ENCODE results near the gene KRTAP12-3. TPM values are rescaled to one million over a fixed set of nuclear protein-coding genes. Genes with fewer than 3 reads are reported as not detected.

The KRTAP12-3 gene
- total RNA-seq, 1 donor from 2014 or later: not detected

DNA sequence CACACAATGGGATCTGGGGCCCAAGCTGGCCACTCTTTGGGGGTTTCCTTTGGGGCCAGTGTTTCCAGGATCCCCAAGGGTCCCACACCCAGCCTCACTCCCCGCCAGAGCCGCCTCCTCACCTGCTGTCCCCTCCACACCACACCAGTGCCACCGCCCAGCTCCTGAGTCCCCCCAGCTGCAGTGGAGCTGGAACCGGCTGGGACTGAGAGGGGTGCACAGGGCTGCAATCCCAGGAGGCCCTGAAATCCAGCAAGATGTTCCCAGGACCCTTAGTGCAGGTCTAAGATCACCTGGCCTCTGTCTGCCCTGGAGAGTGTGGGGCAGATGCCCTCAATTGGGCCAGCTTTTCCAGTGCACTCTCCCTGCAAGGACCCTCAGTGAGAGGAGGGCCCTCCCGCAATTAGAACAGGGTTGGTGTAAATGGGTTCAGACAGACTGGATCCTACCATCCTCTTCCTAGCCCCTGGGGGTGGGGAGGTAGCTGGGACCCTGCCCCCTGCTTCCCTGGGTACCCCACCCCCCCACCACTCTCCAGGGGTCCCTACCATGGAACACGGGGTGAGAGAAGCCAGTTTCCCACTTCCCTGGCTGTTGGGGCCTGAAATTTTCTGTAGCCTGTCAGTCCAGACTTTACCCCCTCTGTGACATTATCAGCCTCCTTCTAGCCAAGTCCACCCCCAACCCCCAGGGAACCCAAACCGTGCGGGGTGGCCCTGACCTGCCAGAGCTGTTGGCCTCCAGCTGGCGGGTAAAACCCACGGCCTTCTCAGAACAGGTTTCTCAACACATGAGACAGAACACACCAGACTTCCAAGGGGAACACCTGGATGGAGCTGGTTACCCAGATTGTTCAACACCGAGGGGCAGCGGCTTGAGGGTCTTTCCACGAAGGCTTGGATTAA is 46.3 kb downstream of the KRTAP12-3 start:
- no peak for ATAC-seq

DNA sequence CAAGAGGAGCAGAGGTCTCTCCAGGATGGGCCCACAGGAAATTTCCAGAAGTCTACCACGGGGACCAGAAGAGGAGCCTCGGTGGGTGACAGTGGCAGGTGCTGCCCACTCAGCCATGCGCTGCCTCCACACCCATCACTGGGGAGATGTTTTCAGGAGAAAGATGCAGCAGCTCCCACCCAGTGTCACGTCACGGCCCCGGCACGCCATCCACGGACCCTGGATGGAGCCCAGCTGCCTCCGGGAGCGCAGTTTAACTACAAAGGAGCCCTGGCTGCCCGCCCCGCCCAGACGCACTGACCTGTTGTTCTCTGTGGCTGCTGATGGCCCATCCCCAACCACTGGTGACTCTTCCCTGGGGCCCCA is 46.9 kb downstream of the KRTAP12-3 start:
- ATAC-seq: no peak

- no peak for ATAC-seq
Measured at GRCh38 chr21:44706026-44706705, 48.4 kb downstream of the KRTAP12-3 start.

GRCh38 chr21:44706706-44707581 is 49.2 kb downstream of the KRTAP12-3 start:
- no peak for ATAC-seq

Other genes starting within 250 kb of the KRTAP12-3 start
- 0.72 TPM for gene LRRC3, start 202.4 kb upstream of the KRTAP12-3 start, total RNA-seq
- not detected for gene KRTAP10-1, start 117.7 kb upstream of the KRTAP12-3 start, total RNA-seq
- not detected for gene KRTAP10-2, start 106.4 kb upstream of the KRTAP12-3 start, total RNA-seq
- not detected for gene KRTAP10-3, start 99.1 kb upstream of the KRTAP12-3 start, total RNA-seq
- gene KRTAP10-4, start 84.2 kb upstream of the KRTAP12-3 start, total RNA-seq: not detected
- not detected for gene KRTAP10-5, start 77.3 kb upstream of the KRTAP12-3 start, total RNA-seq
- gene KRTAP10-6, start 65.4 kb upstream of the KRTAP12-3 start, total RNA-seq: not detected
- gene KRTAP10-7, start 57.3 kb upstream of the KRTAP12-3 start, total RNA-seq: not detected
- gene KRTAP10-8, start 45.9 kb upstream of the KRTAP12-3 start, total RNA-seq: not detected
- gene KRTAP10-9, start 30.8 kb upstream of the KRTAP12-3 start, total RNA-seq: not detected
- not detected for gene KRTAP10-10, start 20.6 kb upstream of the KRTAP12-3 start, total RNA-seq
- gene KRTAP10-11, start 11.5 kb upstream of the KRTAP12-3 start, total RNA-seq: not detected
- gene KRTAP12-4, start 3.3 kb upstream of the KRTAP12-3 start, total RNA-seq: not detected
- not detected for gene KRTAP12-2, start 9.0 kb downstream of the KRTAP12-3 start, total RNA-seq
- gene KRTAP12-1, start 24.2 kb downstream of the KRTAP12-3 start, total RNA-seq: not detected
- not detected for gene KRTAP10-12, start 39.2 kb downstream of the KRTAP12-3 start, total RNA-seq
- 0.08 TPM for gene TSPEAR, start 53.6 kb downstream of the KRTAP12-3 start, total RNA-seq
- 35.8 TPM for gene UBE2G2, start 143.9 kb downstream of the KRTAP12-3 start, total RNA-seq
- 51.9 TPM for gene SUMO3, start 160.1 kb downstream of the KRTAP12-3 start, total RNA-seq
- 67.1 TPM for gene PTTG1IP, start 215.8 kb downstream of the KRTAP12-3 start, total RNA-seq